Caco-2 (cell line): ENCODE results near the gene UNK. TPM values are rescaled to one million over a fixed set of nuclear protein-coding genes. Genes with fewer than 3 reads are reported as not detected.

Experiments used
- BruUV-seq: library from RNA; stranded (reverse); fragments of 400-500 nt; replicated peaks from 2 replicates; lab custom pipeline; 2021; lab: Mats Ljungman, UMichigan
- CTCF ChIA-PET: fragments of 300-600 bp; sonication (Branson Sonifier 250); formaldehyde crosslinking; loops from one replicate; lab custom pipeline; 2022; ENCODE audit warnings: antibody characterized with exemption; lab: Charles Lee
- POLR2A ChIA-PET: fragments of 300-600 bp; sonication (Branson Sonifier 250); formaldehyde crosslinking; loops from one replicate; lab custom pipeline; 2022; ENCODE audit warnings: antibody characterized with exemption; lab: Charles Lee
- DNase-seq, 2 experiments: peaks; one replicate each; pipeline versions ENCODE4 v3.0.0 to v3.0.0-alpha.2; 2020 to 2022
- H3K27me3 ChIP-seq: replicated peaks from 2 replicates; pipeline ENCODE4 v1.6.0; 2011; ENCODE audit warnings: low read length; ENCODE audit not compliant: control insufficient read depth, insufficient read depth
- H3K36me3 ChIP-seq: 2 replicates; pipeline ENCODE4 v1.5.1; 2011; ENCODE audit warnings: low read length; ENCODE audit not compliant: control insufficient read depth, insufficient read depth
- H3K4me1 ChIP-seq: fragments of 250-450 bp; sonication (Bioruptor Pico); 2 replicates; pipeline ENCODE4 v1.5.1; 2020; ENCODE audit warnings: mild to moderate bottlenecking
- H3K4me3 ChIP-seq: 2 replicates; pipeline ENCODE4 v1.5.1; 2011; ENCODE audit warnings: low read depth, mild to moderate bottlenecking, control low read depth, low read length
- H3K9me3 ChIP-seq: fragments of 250-450 bp; sonication (Bioruptor Pico); 2 replicates; pipeline ENCODE4 v1.5.1; 2020; ENCODE audit warnings: mild to moderate bottlenecking, moderate library complexity
- H3K27ac Mint-ChIP-seq: one replicate; pipeline ENCODE4 v1.8.0; 2022; ENCODE audit warnings: mixed read lengths; ENCODE audit not compliant: unreplicated experiment
- H3K27me3 Mint-ChIP-seq: one replicate; pipeline ENCODE4 v1.8.0; 2022; ENCODE audit warnings: mixed read lengths; ENCODE audit not compliant: insufficient read depth, unreplicated experiment
- H3K36me3 Mint-ChIP-seq: one replicate; pipeline ENCODE4 v1.8.0; 2022; ENCODE audit warnings: mild to moderate bottlenecking, mixed read lengths; ENCODE audit not compliant: insufficient read depth, unreplicated experiment
- H3K4me1 Mint-ChIP-seq: one replicate; pipeline ENCODE4 v1.8.0; 2022; ENCODE audit warnings: low read depth, mixed read lengths; ENCODE audit not compliant: unreplicated experiment
- H3K4me3 Mint-ChIP-seq: one replicate; pipeline ENCODE4 v1.8.0; 2022; ENCODE audit warnings: mild to moderate bottlenecking, moderate library complexity, mixed read lengths; ENCODE audit not compliant: unreplicated experiment
- H3K9me3 Mint-ChIP-seq: one replicate; pipeline ENCODE4 v1.8.0; 2022; ENCODE audit warnings: mixed read lengths; ENCODE audit not compliant: unreplicated experiment
- intact Hi-C: fragments of 100-400 bp; cut with micrococcal nuclease; formaldehyde crosslinking; loops from one replicate; pipeline ENCODE4 v1.10.0; 2022; ENCODE audit not compliant: unreplicated experiment
- total RNA-seq: library from RNA; stranded (reverse); gene quantifications from 2 replicates; pipeline ENCODE4 v1.2.3, GENCODE V29; 2022
- TF ChIP-seq, protein P1 (sequence below), 2 experiments: fragments of 200-600 bp in 1 of 2; IDR thresholded peaks; 1 replicate in 1 of 2; 2 replicates in 1 of 2; pipeline versions ENCODE4 v1.5.1 to v1.8.0; 2011 to 2022; ENCODE audit warnings: antibody characterized with exemption in 1 of 2, control low read depth in 1 of 2, inconsistent platforms in 1 of 2, low read depth in 1 of 2, low read length in 1 of 2, mild to moderate bottlenecking in 1 of 2, moderate library complexity in 1 of 2; ENCODE audit not compliant: insufficient read depth in 1 of 2, severe bottlenecking in 1 of 2, unreplicated experiment in 1 of 2

Gene UNK
- total RNA-seq, 1 experiment from 2014 or later, result 33.3 TPM

DNA sequence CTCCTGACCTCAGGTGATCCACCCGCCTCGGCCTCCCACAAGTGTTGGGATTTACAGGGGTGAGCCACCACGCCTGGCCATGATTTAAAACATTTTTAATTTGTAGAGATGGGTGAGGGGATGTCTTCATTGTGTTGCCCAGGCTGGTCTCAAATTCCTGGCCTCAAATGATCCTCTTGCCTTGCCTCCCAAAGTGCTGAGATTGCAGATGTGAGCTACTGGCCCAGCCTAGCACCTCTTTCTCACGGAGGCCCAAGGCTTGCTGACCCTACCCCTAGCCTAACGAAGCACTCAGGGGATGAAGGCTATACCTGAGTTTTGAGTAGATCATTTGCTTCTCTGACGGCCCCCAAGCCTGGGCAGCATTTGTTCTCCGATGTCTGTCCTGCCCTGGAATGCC is 26.6 kb downstream of the UNK start:
- H3K4me3 Mint-ChIP-seq, result no peak overlapping the region
- H3K4me1 ChIP-seq, result peaks cover 9% of the 10 kb centered on the region
- H3K4me1 Mint-ChIP-seq, result peaks cover 13% of the 10 kb centered on the region
- no peak overlapping the region for H3K27ac Mint-ChIP-seq
- no peaks in the 10 kb centered on the region for H3K27me3 ChIP-seq
- no peak for DNase-seq
- H3K9me3 Mint-ChIP-seq, result no peaks in the 10 kb centered on the region
- H3K36me3 Mint-ChIP-seq, result peaks cover 14% of the 10 kb centered on the region
- TF ChIP-seq, protein P1, sequence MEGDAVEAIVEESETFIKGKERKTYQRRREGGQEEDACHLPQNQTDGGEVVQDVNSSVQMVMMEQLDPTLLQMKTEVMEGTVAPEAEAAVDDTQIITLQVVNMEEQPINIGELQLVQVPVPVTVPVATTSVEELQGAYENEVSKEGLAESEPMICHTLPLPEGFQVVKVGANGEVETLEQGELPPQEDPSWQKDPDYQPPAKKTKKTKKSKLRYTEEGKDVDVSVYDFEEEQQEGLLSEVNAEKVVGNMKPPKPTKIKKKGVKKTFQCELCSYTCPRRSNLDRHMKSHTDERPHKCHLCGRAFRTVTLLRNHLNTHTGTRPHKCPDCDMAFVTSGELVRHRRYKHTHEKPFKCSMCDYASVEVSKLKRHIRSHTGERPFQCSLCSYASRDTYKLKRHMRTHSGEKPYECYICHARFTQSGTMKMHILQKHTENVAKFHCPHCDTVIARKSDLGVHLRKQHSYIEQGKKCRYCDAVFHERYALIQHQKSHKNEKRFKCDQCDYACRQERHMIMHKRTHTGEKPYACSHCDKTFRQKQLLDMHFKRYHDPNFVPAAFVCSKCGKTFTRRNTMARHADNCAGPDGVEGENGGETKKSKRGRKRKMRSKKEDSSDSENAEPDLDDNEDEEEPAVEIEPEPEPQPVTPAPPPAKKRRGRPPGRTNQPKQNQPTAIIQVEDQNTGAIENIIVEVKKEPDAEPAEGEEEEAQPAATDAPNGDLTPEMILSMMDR (IDR thresholded peaks at IDR 0.05; ENCODE audit: insufficient read depth in 1 of 2, low read depth in 1 of 2, low read length in 1 of 2, severe bottlenecking in 1 of 2, unreplicated experiment in 1 of 2), result no peak
- intact Hi-C loops, result no loop called here
- H3K9me3 ChIP-seq, result no peaks in the 10 kb centered on the region
- BruUV-seq, result no TSS peak
- ChIA-PET POLR2A (interaction anchor here (1.0 kb wide), 1 partner anchor 31 kb away, joined by 3 read pairs; no protein-coding TSS in a partner anchor), CTCF (no interaction called here)
- no peak overlapping the region for H3K4me3 ChIP-seq
- H3K27me3 Mint-ChIP-seq, result no peaks in the 10 kb centered on the region
- H3K36me3 ChIP-seq, result peaks cover 5% of the 10 kb centered on the region

DNA sequence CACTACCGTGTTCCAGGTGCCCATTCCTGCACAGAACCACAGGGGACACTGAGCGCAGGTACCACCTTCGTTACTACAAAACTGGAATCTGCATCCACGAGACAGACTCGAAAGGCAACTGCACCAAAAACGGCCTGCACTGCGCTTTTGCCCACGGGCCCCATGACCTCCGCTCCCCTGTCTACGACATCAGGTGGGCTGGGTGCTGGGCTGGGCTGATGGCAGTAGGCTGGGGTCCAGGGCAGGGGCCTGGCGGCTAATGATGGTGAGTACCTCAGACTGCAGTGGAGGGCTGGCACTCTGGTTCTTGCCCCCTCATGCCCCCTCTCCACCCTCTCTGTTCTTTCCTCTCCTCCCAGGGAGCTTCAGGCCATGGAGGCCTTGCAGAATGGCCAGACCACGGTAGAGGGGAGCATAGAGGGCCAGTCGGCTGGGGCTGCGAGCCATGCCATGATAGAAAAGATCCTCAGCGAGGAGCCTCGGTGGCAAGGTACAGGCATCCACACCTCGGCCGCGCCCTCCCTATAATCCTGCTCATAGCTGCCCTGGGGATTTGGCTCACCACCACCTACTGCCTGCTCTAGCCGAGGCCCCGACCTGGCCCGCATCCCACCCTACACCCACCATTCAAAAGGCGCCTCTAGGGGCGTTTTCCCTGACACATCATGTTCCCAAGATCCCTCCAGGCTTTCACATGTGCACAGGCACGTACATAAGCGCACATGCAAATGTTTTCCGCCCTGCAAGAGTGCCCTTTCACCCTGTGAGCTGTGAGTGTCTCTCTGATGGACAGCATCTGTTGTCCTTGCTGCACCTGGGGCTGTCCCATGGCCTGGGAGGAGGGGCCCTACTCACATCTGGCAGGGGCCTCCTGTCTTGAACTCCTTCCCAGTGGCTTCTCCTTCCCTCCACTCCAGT is 27.7 kb downstream of the UNK start:
- Histone ChIP-seq H3K4me3 (no peak overlapping the region), H3K9me3 (no peaks in the 10 kb centered on the region), H3K27me3 (no peaks in the 10 kb centered on the region), H3K36me3 (peaks cover 8% of the 10 kb centered on the region), H3K4me1 (peaks cover 9% of the 10 kb centered on the region)
- TF ChIP-seq, protein P1 (IDR thresholded peaks at IDR 0.05; ENCODE audit: insufficient read depth in 1 of 2, low read depth in 1 of 2, low read length in 1 of 2, severe bottlenecking in 1 of 2, unreplicated experiment in 1 of 2), result no peak
- Mint-ChIP-seq H3K4me1 (peaks cover 13% of the 10 kb centered on the region), H3K36me3 (peaks cover 21% of the 10 kb centered on the region), H3K27ac (no peak overlapping the region), H3K4me3 (no peak overlapping the region), H3K9me3 (no peaks in the 10 kb centered on the region), H3K27me3 (no peaks in the 10 kb centered on the region)
- intact Hi-C loops, result no loop called here
- DNase-seq, result no peak
- ChIA-PET CTCF (no interaction called here), POLR2A (interaction anchor here (0.5 kb wide), 1 partner anchor 23 kb away, joined by 3 read pairs; no protein-coding TSS in a partner anchor)
- no TSS peak for BruUV-seq

DNA sequence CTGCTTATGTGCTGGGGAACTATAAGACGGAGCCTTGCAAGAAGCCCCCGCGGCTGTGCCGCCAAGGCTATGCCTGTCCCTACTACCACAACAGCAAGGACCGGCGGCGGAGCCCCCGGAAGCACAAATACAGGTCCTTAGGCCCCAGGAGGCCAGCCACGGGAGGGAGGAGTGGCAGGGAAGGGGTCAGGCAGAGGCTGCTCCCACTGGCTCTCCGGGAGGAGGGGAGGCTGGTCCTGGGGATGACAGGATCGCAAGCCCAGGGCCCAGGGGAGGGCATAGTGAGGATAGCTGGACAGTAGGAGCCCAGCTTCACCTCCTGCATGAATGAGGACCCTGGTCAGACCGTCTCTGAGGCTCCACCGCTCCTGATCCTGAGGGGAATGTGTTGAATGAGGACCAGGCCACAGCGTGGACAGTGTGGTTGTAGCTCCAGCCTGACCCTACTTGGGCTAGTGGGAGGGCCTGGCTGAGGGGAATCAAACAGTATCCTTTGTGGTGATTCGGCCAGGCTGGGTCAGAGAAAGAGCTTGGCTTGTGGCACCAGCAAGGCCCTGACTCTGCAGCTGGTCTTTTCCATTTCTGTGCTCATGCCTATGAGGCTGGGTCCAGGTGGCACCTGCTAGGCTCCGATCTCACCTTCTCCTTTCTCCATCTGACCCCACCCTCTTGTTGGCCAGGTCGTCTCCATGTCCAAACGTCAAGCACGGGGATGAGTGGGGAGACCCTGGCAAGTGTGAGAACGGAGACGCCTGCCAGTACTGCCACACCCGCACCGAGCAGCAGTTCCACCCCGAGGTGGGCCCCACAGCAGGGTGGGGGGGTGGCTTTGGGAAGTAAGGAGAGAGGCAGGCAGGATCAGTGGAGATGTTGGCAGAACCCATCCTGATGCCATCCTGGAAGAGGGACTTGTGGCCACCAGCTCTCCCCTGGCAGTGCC is 28.7 kb downstream of the UNK start:
- H3K9me3 Mint-ChIP-seq, result no peaks in the 10 kb centered on the region
- CTCF ChIA-PET, result interaction anchor here (0.6 kb wide), 1 partner anchor 16 kb away, joined by 4 read pairs; no protein-coding TSS in a partner anchor
- POLR2A ChIA-PET, result no interaction called here
- peaks cover 7% of the 10 kb centered on the region for H3K4me1 Mint-ChIP-seq
- H3K27ac Mint-ChIP-seq, result no peak overlapping the region
- intact Hi-C loops, result no loop called here
- H3K4me3 Mint-ChIP-seq, result no peak overlapping the region
- peaks cover 25% of the 10 kb centered on the region for H3K36me3 Mint-ChIP-seq
- H3K4me3 ChIP-seq, result no peak overlapping the region
- H3K27me3 Mint-ChIP-seq, result no peaks in the 10 kb centered on the region
- H3K27me3 ChIP-seq, result no peaks in the 10 kb centered on the region
- TF ChIP-seq, protein P1 (IDR thresholded peaks at IDR 0.05; ENCODE audit: insufficient read depth in 1 of 2, low read depth in 1 of 2, low read length in 1 of 2, severe bottlenecking in 1 of 2, unreplicated experiment in 1 of 2), result no peak
- H3K4me1 ChIP-seq, result peaks cover 8% of the 10 kb centered on the region
- BruUV-seq, result no TSS peak
- DNase-seq, result no peak
- peaks cover 8% of the 10 kb centered on the region for H3K36me3 ChIP-seq
- no peaks in the 10 kb centered on the region for H3K9me3 ChIP-seq
